Measurements from ENCODE around the gene OR8D2. TPM values are rescaled to one million over a fixed set of nuclear protein-coding genes. Genes with fewer than 3 reads are reported as not detected.
"Not testable (repeated sequence)": the region's sequence is repeated elsewhere in the genome, so short reads cannot be mapped to it uniquely, and the experiment has no call there.

The OR8D2 gene
- total RNA-seq, 1 donor from 2014 or later: not detected

DNA sequence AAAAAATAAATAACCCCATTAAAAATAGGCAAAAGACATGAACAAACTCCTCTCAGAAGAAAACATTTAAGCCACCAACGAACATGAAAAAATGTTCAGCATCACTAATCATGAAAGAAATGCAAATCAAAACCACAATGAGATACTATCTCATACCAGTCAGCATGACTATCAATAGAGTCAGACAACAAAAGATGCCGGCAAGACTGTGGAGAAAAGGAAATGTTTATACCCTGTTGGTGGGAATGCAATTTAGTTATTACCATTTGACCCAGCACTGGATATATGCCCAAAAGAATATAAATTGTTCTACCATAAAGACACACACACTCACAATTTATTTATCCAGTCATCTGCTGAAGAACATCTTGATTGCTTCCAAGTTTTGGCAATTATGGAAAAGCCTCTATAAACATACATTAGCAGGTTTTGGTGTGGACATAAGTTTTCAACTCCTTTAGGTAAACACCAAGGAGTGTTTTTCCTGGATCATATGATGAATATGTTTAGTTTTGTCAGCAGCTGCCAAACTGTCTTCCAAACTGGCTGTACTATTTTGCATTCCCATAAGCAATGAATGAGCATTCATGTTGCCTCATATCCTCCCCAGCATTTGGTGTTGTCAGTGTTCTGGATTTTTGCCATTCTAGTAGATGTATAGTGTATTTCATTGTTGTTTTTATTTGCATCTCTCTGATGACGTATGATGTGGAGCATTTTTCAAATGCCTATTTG is 34.2 kb downstream of the OR8D2 start:
- TF ChIP-seq, protein P1, sequence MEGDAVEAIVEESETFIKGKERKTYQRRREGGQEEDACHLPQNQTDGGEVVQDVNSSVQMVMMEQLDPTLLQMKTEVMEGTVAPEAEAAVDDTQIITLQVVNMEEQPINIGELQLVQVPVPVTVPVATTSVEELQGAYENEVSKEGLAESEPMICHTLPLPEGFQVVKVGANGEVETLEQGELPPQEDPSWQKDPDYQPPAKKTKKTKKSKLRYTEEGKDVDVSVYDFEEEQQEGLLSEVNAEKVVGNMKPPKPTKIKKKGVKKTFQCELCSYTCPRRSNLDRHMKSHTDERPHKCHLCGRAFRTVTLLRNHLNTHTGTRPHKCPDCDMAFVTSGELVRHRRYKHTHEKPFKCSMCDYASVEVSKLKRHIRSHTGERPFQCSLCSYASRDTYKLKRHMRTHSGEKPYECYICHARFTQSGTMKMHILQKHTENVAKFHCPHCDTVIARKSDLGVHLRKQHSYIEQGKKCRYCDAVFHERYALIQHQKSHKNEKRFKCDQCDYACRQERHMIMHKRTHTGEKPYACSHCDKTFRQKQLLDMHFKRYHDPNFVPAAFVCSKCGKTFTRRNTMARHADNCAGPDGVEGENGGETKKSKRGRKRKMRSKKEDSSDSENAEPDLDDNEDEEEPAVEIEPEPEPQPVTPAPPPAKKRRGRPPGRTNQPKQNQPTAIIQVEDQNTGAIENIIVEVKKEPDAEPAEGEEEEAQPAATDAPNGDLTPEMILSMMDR (IDR thresholded peaks at IDR 0.05; ENCODE audit: insufficient read depth, low read length, poor library complexity, severe bottlenecking): no peak
- DNase-seq (ENCODE audit: low read depth): no peak
- H3K27me3 ChIP-seq (ENCODE audit: control insufficient read depth, insufficient read depth, low read length): no peaks in the 10 kb centered on the region

DNA sequence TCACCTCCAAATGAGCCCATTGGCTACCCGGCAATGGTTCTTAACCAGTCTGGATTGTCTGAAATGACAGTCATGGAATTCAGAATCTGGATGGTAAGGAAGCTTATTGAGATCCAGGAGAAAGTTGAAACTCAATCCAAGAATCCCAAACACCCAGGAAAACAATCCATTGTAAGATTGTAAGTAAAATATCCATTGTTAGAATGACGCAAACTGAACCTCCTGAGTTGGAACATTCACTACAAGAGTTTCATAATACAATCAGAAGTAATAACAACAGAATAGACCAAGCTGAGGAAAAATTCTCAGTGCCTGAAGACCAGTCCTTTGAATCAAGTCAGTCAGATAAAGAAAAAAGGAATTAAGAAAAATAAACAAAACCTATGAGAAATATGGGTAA is 41.7 kb downstream of the OR8D2 start:
- no peak for DNase-seq (ENCODE audit: low read depth)
- TF ChIP-seq, protein P1 (IDR thresholded peaks at IDR 0.05; ENCODE audit: insufficient read depth, low read length, poor library complexity, severe bottlenecking): no peak
- no peak overlapping the region for H3K4me3 ChIP-seq (ENCODE audit: low read depth, low read length)
- no peaks in the 10 kb centered on the region for H3K27me3 ChIP-seq (ENCODE audit: control insufficient read depth, insufficient read depth, low read length)
- H3K36me3 ChIP-seq (ENCODE audit: control insufficient read depth, insufficient read depth, low read length): no peaks in the 10 kb centered on the region

More for the DNA sequence above, 34.2 kb downstream of the OR8D2 start:
- no peak overlapping the region for H3K4me3 ChIP-seq (ENCODE audit: low read depth, low read length)
- H3K36me3 ChIP-seq (ENCODE audit: control insufficient read depth, insufficient read depth, low read length): no peaks in the 10 kb centered on the region

DNA sequence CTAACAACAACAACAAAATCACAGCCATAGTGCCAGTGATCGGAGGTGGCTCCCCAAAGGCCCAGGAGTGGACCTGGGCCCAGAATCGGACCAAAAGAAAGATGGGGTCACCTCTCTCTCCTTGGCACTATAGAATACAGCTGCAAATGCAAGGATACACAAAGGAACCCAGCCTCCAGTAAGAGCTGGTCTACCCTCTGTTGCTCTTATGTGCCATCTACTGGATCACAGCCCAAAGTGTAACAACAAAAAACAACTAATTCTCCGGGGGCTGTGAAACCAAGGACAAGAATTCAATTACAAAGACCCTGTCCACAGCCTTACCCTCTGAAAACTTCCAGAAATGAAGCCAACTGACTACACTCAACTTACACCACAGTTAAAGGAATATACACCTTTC is 42.2 kb downstream of the OR8D2 start:
- DNase-seq (ENCODE audit: low read depth): no peak
- TF ChIP-seq, protein P1 (IDR thresholded peaks at IDR 0.05; ENCODE audit: insufficient read depth, low read length, poor library complexity, severe bottlenecking): peak; percentile 13
- Histone ChIP-seq H3K4me3 (ENCODE audit: low read depth, low read length) (no peak overlapping the region), H3K27me3 (ENCODE audit: control insufficient read depth, insufficient read depth, low read length) (no peaks in the 10 kb centered on the region), H3K36me3 (ENCODE audit: control insufficient read depth, insufficient read depth, low read length) (no peaks in the 10 kb centered on the region)

DNA sequence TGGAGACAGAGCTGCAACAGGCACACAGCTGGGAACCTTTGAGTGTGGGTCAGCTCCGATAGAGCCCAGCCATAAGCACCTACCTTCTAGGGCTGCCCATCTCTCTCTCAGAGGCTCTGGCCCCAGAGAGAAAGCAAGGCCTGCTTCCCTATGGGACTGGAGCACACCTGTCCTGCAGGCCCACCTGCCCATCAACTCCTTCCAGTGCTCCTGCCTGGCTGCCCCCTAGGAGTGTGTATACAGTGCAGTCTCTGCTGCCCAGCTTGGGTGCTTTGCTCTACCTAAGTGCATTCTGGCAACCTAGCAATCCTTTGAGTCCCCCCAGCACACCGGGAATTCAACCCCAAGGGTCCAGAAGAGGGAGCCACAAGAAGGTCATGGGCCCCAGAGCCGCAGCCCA is 42.8 kb downstream of the OR8D2 start:
- Histone ChIP-seq H3K4me3 (ENCODE audit: low read depth, low read length) (no peak overlapping the region), H3K27me3 (ENCODE audit: control insufficient read depth, insufficient read depth, low read length) (no peaks in the 10 kb centered on the region), H3K36me3 (ENCODE audit: control insufficient read depth, insufficient read depth, low read length) (no peaks in the 10 kb centered on the region)
- DNase-seq (ENCODE audit: low read depth): no peak
- TF ChIP-seq, protein P1 (IDR thresholded peaks at IDR 0.05; ENCODE audit: insufficient read depth, low read length, poor library complexity, severe bottlenecking): no peak

DNA sequence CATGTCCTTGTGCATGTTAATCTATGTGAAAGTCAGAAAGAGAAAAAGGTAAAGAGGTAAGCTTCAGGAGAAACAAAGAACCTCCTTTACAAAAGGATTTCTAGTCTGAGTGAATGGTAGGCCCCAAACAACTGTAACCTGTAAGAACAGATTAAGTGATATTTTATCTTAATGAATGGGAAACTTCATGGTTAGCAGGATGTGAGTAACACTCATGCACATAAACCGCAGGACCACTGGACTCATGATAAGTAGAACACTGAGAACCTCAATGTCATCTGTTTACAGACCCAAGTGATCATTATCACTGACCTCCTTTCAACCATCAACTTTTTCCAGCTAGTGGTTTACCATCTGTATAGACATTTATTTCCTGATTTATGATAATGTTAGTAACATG is 43.9 kb downstream of the OR8D2 start:
- H3K36me3 ChIP-seq (ENCODE audit: control insufficient read depth, insufficient read depth, low read length): no peaks in the 10 kb centered on the region
- no peak overlapping the region for H3K4me3 ChIP-seq (ENCODE audit: low read depth, low read length)
- TF ChIP-seq, protein P1 (IDR thresholded peaks at IDR 0.05; ENCODE audit: insufficient read depth, low read length, poor library complexity, severe bottlenecking): no peak
- H3K27me3 ChIP-seq (ENCODE audit: control insufficient read depth, insufficient read depth, low read length): no peaks in the 10 kb centered on the region
- no peak for DNase-seq (ENCODE audit: low read depth)

DNA sequence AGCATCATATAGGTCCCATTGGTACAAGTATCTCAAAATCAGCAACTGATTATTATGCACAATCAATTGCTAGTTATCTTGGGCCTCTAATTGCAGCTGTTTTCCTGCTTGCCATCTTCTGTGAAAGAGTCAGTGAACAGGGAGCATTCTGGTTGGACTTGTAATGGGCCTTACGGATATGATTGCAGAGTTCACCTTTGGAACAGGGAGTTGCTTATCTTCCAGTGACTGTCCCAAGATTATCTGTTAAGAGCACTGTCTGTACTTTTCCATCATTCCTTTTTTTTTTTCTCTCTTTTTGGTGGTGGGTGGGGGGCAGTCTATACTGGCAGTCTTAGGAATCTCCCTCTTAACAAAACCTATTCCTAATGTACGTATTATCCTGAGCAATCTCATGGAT is 46.0 kb downstream of the OR8D2 start:
- DNase-seq (ENCODE audit: low read depth): no peak
- no peaks in the 10 kb centered on the region for H3K36me3 ChIP-seq (ENCODE audit: control insufficient read depth, insufficient read depth, low read length)
- H3K4me3 ChIP-seq (ENCODE audit: low read depth, low read length): no peak overlapping the region
- TF ChIP-seq, protein P1 (IDR thresholded peaks at IDR 0.05; ENCODE audit: insufficient read depth, low read length, poor library complexity, severe bottlenecking): no peak
- H3K27me3 ChIP-seq (ENCODE audit: control insufficient read depth, insufficient read depth, low read length): no peaks in the 10 kb centered on the region

DNA sequence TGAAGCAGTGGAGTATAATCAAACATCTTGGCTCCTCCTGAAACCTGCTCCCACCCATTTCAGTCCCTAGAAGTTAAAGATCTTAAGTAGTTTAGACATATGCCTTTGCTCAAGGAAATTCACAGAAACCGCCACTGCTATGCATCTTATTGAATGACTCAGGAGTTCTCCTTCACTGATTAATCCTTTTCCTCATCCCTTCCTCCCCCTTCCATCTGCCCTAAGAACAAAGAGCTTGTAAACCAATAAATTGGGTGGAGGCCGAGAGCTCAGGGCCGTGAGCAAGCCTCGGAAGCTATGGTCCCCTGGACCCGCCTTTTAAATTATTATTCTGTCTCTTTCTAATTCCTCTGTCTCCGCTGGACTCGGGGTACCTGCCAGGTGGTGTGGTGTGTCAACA is 49.1 kb downstream of the OR8D2 start:
- not testable (repeated sequence) for DNase-seq (ENCODE audit: low read depth); H3K27me3 ChIP-seq (ENCODE audit: control insufficient read depth, insufficient read depth, low read length); H3K36me3 ChIP-seq (ENCODE audit: control insufficient read depth, insufficient read depth, low read length); H3K4me3 ChIP-seq (ENCODE audit: low read depth, low read length)

All from kidney epithelial cell (primary cell).